ENCODE data around the gene EPB41L3. TPM values are rescaled to one million over a fixed set of nuclear protein-coding genes. Genes with fewer than 3 reads are reported as not detected.

The EPB41L3 gene
- total and polyA plus RNA-seq, 10 of the 15 experiments (the other 5 are each of a cell fraction or from before 2014, with no cell fraction given) = 0.11 to 0.69 (median 0.23) TPM; not detected in 6

DNA sequence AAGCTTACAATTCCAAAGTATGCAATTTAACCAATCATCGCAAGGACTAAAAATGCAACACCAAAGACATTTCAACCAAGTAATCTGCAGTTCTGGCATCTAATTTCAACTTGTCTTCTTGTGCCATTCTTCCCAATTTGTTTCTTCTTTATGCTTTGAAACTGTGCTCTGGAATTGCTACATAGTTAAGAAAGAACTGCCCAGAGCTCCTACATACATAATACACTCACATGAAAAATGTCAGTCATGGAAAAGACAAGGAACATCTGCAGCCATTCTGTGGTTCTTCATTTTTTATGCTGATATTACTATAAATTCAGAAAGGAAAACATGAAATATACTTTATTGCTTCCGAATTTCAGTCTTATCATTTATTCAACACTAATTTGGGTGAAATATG, 4.4 kb downstream of the EPB41L3 start:
- H4K20me1 ChIP-seq (ENCODE audit: control insufficient read depth, insufficient read depth) = no peaks in the 10 kb centered on the region
- intact Hi-C loops (cut with micrococcal nuclease; ENCODE audit: unreplicated experiment) = no loop called here
- H2AFZ ChIP-seq (ENCODE audit: control insufficient read depth, low read depth, low read length) = no peak overlapping the region
- no peak overlapping the region for H3K4me2 ChIP-seq (ENCODE audit: control insufficient read depth, insufficient read depth)
- no peak overlapping the region for H3K4me3 ChIP-seq
- FAIRE-seq (no peak), ATAC-seq (no peak), DNase-seq (ENCODE audit: low read depth, low spot score) (no peak)
- SMC1A ChIA-PET (ENCODE audit: uncharacterized antibody, unreplicated experiment) = no interaction called here
- H3K79me2 ChIP-seq (ENCODE audit: control insufficient read depth, insufficient read depth, low read length) = no peaks in the 10 kb centered on the region
- POLR2A ChIA-PET = no interaction called here
- H3K27ac ChIP-seq (ENCODE audit: control insufficient read depth, insufficient read depth) = no peak overlapping the region
- no peaks in the 10 kb centered on the region for H3K4me1 ChIP-seq (ENCODE audit: control insufficient read depth, insufficient read depth, low read length)
- TF ChIP-seq FOXK2 (IDR thresholded peaks at IDR 0.05) = no peak
- TF ChIP-seq PAX8 (IDR thresholded peaks at IDR 0.05) = no peak
- TF ChIP-seq SUPT20H (IDR thresholded peaks at IDR 0.05; ENCODE audit: borderline replicate concordance, control insufficient read depth, low read depth, low read length) = no peak
- no peak for TF ChIP-seq RAD21 (IDR thresholded peaks at IDR 0.05; ENCODE audit: insufficient read depth, low read depth, low read length)
- no peak overlapping the region for H3K9ac ChIP-seq (ENCODE audit: control insufficient read depth, insufficient read depth, low read length)
- H3K27me3 ChIP-seq (replicated peaks in 1 of 2; ENCODE audit: control insufficient read depth in 2 of 2, insufficient read depth in 2 of 2, low read length in 1 of 2) = peaks cover 0 to 5% of the 10 kb centered on the region in 2 experiments; a peak in 2 of 4 replicates
- RAD21 ChIA-PET (ENCODE audit: unreplicated experiment) = no interaction called here
- no peaks in the 10 kb centered on the region for H3K36me3 ChIP-seq (ENCODE audit: control insufficient read depth in 2 of 2, insufficient read depth in 2 of 2, low read length in 1 of 2)
- BruUV-seq (replicated peaks) = no TSS peak
- no peaks in the 10 kb centered on the region for H3K9me3 ChIP-seq (replicated peaks; ENCODE audit: control insufficient read depth, insufficient read depth, low read length)
- in situ Hi-C loops (cut with MboI) = no loop called here
- WGBS (ENCODE audit: insufficient coverage, insufficient replicate concordance, low lambda C conversion rate, missing lambda C conversion rate) = 64% methylated on average over 2 of the region's 2 CpGs
- CTCF ChIA-PET = no interaction called here

DNA sequence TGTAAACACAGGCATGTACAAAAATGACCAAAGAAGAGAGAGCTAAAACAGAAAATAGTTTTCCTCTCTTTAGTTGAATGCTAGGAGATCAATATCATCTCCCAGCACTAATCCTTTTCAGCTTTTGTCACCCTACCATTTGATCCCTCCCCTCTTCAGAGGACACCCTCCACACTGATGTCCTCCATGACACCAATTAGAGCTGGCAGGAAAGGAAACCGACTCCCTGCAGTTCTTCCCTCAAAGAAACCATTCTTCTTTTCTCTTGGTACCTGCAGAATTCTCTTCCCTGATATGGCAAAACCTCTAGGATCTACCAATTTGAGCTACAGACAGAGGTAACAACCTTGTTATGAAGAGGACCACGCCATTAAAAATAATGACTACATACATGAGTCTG, 5.3 kb downstream of the EPB41L3 start:
- H3K9me3 ChIP-seq (replicated peaks; ENCODE audit: control insufficient read depth, insufficient read depth, low read length) = no peaks in the 10 kb centered on the region
- ChIA-PET RAD21 (ENCODE audit: unreplicated experiment) (no interaction called here), POLR2A (no interaction called here), CTCF (no interaction called here), SMC1A (ENCODE audit: uncharacterized antibody, unreplicated experiment) (interaction anchor here (0.7 kb wide), 1 partner anchor 1597 kb away, joined by 3 read pairs; no protein-coding TSS in a partner anchor)
- DNase-seq (ENCODE audit: low read depth, low spot score) (no peak), FAIRE-seq (no peak), ATAC-seq (no peak)
- WGBS (ENCODE audit: insufficient coverage, insufficient replicate concordance, low lambda C conversion rate, missing lambda C conversion rate) = 0% methylated on average over 2 of the region's 2 CpGs
- no peaks in the 10 kb centered on the region for H3K4me1 ChIP-seq (ENCODE audit: control insufficient read depth, insufficient read depth, low read length)
- no TSS peak for BruUV-seq (replicated peaks)
- no peak overlapping the region for H3K4me2 ChIP-seq (ENCODE audit: control insufficient read depth, insufficient read depth)
- peaks cover 0 to 5% of the 10 kb centered on the region in 2 experiments; a peak in 2 of 4 replicates for H3K27me3 ChIP-seq (replicated peaks in 1 of 2; ENCODE audit: control insufficient read depth in 2 of 2, insufficient read depth in 2 of 2, low read length in 1 of 2)
- no peaks in the 10 kb centered on the region for H4K20me1 ChIP-seq (ENCODE audit: control insufficient read depth, insufficient read depth)
- no peaks in the 10 kb centered on the region for H3K79me2 ChIP-seq (ENCODE audit: control insufficient read depth, insufficient read depth, low read length)
- H2AFZ ChIP-seq (ENCODE audit: control insufficient read depth, low read depth, low read length) = no peak overlapping the region
- no peak overlapping the region for H3K9ac ChIP-seq (ENCODE audit: control insufficient read depth, insufficient read depth, low read length)
- H3K36me3 ChIP-seq (ENCODE audit: control insufficient read depth in 2 of 2, insufficient read depth in 2 of 2, low read length in 1 of 2) = no peaks in the 10 kb centered on the region
- intact Hi-C loops (cut with micrococcal nuclease; ENCODE audit: unreplicated experiment) (no loop called here), in situ Hi-C loops (cut with MboI) (no loop called here)
- H3K4me3 ChIP-seq = no peak overlapping the region
- H3K27ac ChIP-seq (ENCODE audit: control insufficient read depth, insufficient read depth) = no peak overlapping the region
- TF ChIP-seq, protein P1, sequence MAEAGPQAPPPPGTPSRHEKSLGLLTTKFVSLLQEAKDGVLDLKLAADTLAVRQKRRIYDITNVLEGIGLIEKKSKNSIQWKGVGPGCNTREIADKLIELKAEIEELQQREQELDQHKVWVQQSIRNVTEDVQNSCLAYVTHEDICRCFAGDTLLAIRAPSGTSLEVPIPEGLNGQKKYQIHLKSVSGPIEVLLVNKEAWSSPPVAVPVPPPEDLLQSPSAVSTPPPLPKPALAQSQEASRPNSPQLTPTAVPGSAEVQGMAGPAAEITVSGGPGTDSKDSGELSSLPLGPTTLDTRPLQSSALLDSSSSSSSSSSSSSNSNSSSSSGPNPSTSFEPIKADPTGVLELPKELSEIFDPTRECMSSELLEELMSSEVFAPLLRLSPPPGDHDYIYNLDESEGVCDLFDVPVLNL (IDR thresholded peaks at IDR 0.05; ENCODE audit: low read depth, low read length) = no peak
- TF ChIP-seq, protein P2, sequence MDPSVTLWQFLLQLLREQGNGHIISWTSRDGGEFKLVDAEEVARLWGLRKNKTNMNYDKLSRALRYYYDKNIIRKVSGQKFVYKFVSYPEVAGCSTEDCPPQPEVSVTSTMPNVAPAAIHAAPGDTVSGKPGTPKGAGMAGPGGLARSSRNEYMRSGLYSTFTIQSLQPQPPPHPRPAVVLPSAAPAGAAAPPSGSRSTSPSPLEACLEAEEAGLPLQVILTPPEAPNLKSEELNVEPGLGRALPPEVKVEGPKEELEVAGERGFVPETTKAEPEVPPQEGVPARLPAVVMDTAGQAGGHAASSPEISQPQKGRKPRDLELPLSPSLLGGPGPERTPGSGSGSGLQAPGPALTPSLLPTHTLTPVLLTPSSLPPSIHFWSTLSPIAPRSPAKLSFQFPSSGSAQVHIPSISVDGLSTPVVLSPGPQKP (IDR thresholded peaks at IDR 0.05; ENCODE audit: low read depth, low read length) = no peak
- TF ChIP-seq KLF5 (IDR thresholded peaks at IDR 0.05; ENCODE audit: partially characterized antibody) (no peak), SIX5 (IDR thresholded peaks at IDR 0.05; ENCODE audit: low read depth, low read length, severe bottlenecking) (no peak)
- TF ChIP-seq, protein P3, sequence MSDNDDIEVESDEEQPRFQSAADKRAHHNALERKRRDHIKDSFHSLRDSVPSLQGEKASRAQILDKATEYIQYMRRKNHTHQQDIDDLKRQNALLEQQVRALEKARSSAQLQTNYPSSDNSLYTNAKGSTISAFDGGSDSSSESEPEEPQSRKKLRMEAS (IDR thresholded peaks at IDR 0.05; ENCODE audit: low read depth, low read length) = no peak
- TF ChIP-seq, protein P4, sequence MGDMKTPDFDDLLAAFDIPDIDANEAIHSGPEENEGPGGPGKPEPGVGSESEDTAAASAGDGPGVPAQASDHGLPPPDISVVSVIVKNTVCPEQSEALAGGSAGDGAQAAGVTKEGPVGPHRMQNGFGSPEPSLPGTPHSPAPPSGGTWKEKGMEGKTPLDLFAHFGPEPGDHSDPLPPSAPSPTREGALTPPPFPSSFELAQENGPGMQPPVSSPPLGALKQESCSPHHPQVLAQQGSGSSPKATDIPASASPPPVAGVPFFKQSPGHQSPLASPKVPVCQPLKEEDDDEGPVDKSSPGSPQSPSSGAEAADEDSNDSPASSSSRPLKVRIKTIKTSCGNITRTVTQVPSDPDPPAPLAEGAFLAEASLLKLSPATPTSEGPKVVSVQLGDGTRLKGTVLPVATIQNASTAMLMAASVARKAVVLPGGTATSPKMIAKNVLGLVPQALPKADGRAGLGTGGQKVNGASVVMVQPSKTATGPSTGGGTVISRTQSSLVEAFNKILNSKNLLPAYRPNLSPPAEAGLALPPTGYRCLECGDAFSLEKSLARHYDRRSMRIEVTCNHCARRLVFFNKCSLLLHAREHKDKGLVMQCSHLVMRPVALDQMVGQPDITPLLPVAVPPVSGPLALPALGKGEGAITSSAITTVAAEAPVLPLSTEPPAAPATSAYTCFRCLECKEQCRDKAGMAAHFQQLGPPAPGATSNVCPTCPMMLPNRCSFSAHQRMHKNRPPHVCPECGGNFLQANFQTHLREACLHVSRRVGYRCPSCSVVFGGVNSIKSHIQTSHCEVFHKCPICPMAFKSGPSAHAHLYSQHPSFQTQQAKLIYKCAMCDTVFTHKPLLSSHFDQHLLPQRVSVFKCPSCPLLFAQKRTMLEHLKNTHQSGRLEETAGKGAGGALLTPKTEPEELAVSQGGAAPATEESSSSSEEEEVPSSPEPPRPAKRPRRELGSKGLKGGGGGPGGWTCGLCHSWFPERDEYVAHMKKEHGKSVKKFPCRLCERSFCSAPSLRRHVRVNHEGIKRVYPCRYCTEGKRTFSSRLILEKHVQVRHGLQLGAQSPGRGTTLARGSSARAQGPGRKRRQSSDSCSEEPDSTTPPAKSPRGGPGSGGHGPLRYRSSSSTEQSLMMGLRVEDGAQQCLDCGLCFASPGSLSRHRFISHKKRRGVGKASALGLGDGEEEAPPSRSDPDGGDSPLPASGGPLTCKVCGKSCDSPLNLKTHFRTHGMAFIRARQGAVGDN (IDR thresholded peaks at IDR 0.05) = no peak

Measured in GM12878 (cell line).